Psoas muscle (tissue), 8 donors: ENCODE measurements around the gene RNLS. TPM values are rescaled to one million over a fixed set of nuclear protein-coding genes. Genes with fewer than 3 reads are reported as not detected.

Experiments used
- ATAC-seq, 4 donors: fragments of 200-7000 bp; cut with Tn5 transposase; one replicate each; pipeline ENCODE4 v1.9.1; 2020; ENCODE audit warnings: moderate library complexity in 3 of 4, mild to moderate bottlenecking in 2 of 4
- DNase-seq, 2 donors: peaks; one replicate each; pipeline ENCODE4 v3.0.0-alpha.2; 2020
- H3K27ac ChIP-seq: fragments of 200-600 bp; one replicate; pipeline ENCODE4 v1.8.0; 2022
- H3K27me3 ChIP-seq, 3 donors: fragments of 200-600 bp in 1 of 3; one replicate each; pipeline versions ENCODE4 v1.6.1 to v1.8.0; 2013 to 2022; ENCODE audit warnings: low read length in 2 of 3, mild to moderate bottlenecking in 2 of 3, moderate library complexity in 1 of 3; ENCODE audit not compliant: insufficient read depth in 3 of 3
- H3K36me3 ChIP-seq, 2 donors: fragments of 200-600 bp in 1 of 2; one replicate each; pipeline versions ENCODE4 v1.6.1 to v1.8.0; 2013 to 2022; ENCODE audit warnings: low read depth in 1 of 2, mild to moderate bottlenecking in 1 of 2, moderate library complexity in 1 of 2; ENCODE audit not compliant: insufficient read depth in 1 of 2
- H3K4me1 ChIP-seq: fragments of 200-600 bp; one replicate; pipeline ENCODE4 v1.8.0; 2022
- H3K4me3 ChIP-seq: fragments of 200-600 bp; one replicate; pipeline ENCODE4 v1.8.0; 2022; ENCODE audit warnings: mild to moderate bottlenecking
- H3K9me3 ChIP-seq: fragments of 200-600 bp; one replicate; pipeline ENCODE4 v1.8.0; 2022
- CTCF ChIP-seq: fragments of 200-600 bp; IDR thresholded peaks from one replicate; pipeline ENCODE4 v1.8.0; 2022; ENCODE audit warnings: antibody characterized with exemption
- WGBS, 3 donors: extraction: QIAGEN DNeasy Blood & Tissue Kit; methylation state at CpG; one replicate each; pipeline versions ENCODE4 v1.1.6 to v1.1.7; 2013; 5-methylcytosine and 5-hydroxymethylcytosine counted together
- intact Hi-C, 2 donors: fragments of 100-400 bp; cut with DNase I; formaldehyde crosslinking; loops; one replicate each; pipeline versions ENCODE4 v1.11.0 to v1.14.2; 2022
- polyA plus RNA-seq, 3 donors: library from polyadenylated mRNA; stranded (reverse); fragments of 200-250 nt; gene quantifications; one replicate each; pipeline ENCODE4 v1.2.3, GENCODE V29; 2013
- total RNA-seq, 4 donors: library from RNA; stranded (reverse); fragmentation: NEBNext Ultra II Directional in 2 of 4; extraction: Animal tissue kit (Norgen Biotek cat#: 25700) in 2 of 4; gene quantifications; one replicate each; pipeline versions ENCODE4 v1.2.1 to v1.2.4, GENCODE V29; 2021 to 2023
- donor health status: healthy with polysubstance abuse.
- donor health status: DM: no; HTN: no; CAD: no; lungs with moderate emphysema.
- donor health status: Bipolar disorder and iron deficiency.
- donor health status: healthy.
- donor health status: DM: yes; HTN: yes; CAD: no.
- donor health status: DM: no; HTN: no; CAD: no.
- donor health status: DM: no; HTN: no; CAD: no.
- donor health status: DM: yes; HTN: yes; CAD: no.

RNLS gene
- total and polyA plus RNA-seq, 7 donors: 3.0 to 9.2 (median 6.7) TPM

GRCh38 chr10:88401671-88402347 is 181.3 kb downstream of the RNLS start:
- WGBS, 3 donors: 71 to 77% (median 71%) methylated on average over 2 of the region's 2 CpGs
- peak in 2 of 4 donors; percentile 65 to 73 for ATAC-seq
- H3K4me1 ChIP-seq: peaks cover 5% of the 10 kb centered on the region
- intact Hi-C loops: loop anchor here in 1 of 2 donors (10.0 kb wide), 1 partner anchor 153 kb away; no protein-coding TSS in a partner anchor
- H3K27me3 ChIP-seq: no peaks in the 10 kb centered on the region
- peaks cover 17% of the 10 kb centered on the region for H3K9me3 ChIP-seq
- no peak overlapping the region for H3K4me3 ChIP-seq
- peaks cover 0 to 2% of the 10 kb centered on the region in 2 donors for H3K36me3 ChIP-seq
- TF ChIP-seq CTCF: peak; percentile 7
- DNase-seq: no peak
- H3K27ac ChIP-seq: no peak overlapping the region

- Histone ChIP-seq H3K4me1 (no peaks in the 10 kb centered on the region), H3K36me3 (peaks cover 0 to 2% of the 10 kb centered on the region in 2 donors), H3K27me3 (no peaks in the 10 kb centered on the region), H3K27ac (no peak overlapping the region), H3K4me3 (no peak overlapping the region), H3K9me3 (peaks cover 35% of the 10 kb centered on the region)
- TF ChIP-seq CTCF: no peak
- no peak for DNase-seq
- no peak for ATAC-seq
- intact Hi-C loops: no loop called here
- WGBS, 3 donors: 95 to 97% (median 95%) methylated on average over 3 of the region's 3 CpGs
These were observed 183.9 kb downstream of the RNLS start for GRCh38 chr10:88399240-88399639.

- H3K36me3 ChIP-seq: peaks cover 0 to 2% of the 10 kb centered on the region in 2 donors
- no peak overlapping the region for H3K27ac ChIP-seq
- no peak overlapping the region for H3K4me3 ChIP-seq
- H3K9me3 ChIP-seq: peaks cover 35% of the 10 kb centered on the region
- no peaks in the 10 kb centered on the region for H3K4me1 ChIP-seq
- no peaks in the 10 kb centered on the region for H3K27me3 ChIP-seq
- TF ChIP-seq CTCF: no peak
- ATAC-seq (no peak), DNase-seq (no peak)
- intact Hi-C loops: no loop called here
These were observed 187.4 kb downstream of the RNLS start for GRCh38 chr10:88395677-88396076.

GRCh38 chr10:88392222-88392621 is 190.9 kb downstream of the RNLS start:
- peaks cover 22% of the 10 kb centered on the region for H3K9me3 ChIP-seq
- intact Hi-C loops: no loop called here
- no peaks in the 10 kb centered on the region for H3K36me3 ChIP-seq
- no peak overlapping the region for H3K4me3 ChIP-seq
- no peak overlapping the region for H3K27ac ChIP-seq
- H3K27me3 ChIP-seq: no peaks in the 10 kb centered on the region
- ATAC-seq: no peak
- 84 to 100% (median 92%) methylated on average over 1 of the region's 1 CpG for WGBS, 3 donors
- H3K4me1 ChIP-seq: no peaks in the 10 kb centered on the region
- TF ChIP-seq CTCF: no peak
- no peak for DNase-seq

GRCh38 chr10:88390041-88390440 is 193.1 kb downstream of the RNLS start:
- intact Hi-C loops: no loop called here
- DNase-seq (no peak), ATAC-seq (no peak)
- 76 to 80% (median 78%) methylated on average over 4 of the region's 4 CpGs for WGBS, 3 donors
- Histone ChIP-seq H3K4me3 (no peak overlapping the region), H3K4me1 (peaks cover 18% of the 10 kb centered on the region), H3K36me3 (no peaks in the 10 kb centered on the region), H3K9me3 (peaks cover under 1% of the 10 kb centered on the region), H3K27ac (no peak overlapping the region), H3K27me3 (no peaks in the 10 kb centered on the region)
- TF ChIP-seq CTCF: no peak
